Psoas muscle (tissue), 8 donors: ENCODE measurements around the gene C1GALT1C1L. TPM values are rescaled to one million over a fixed set of nuclear protein-coding genes. Genes with fewer than 3 reads are reported as not detected.
"Not testable (repeated sequence)": the region's sequence is repeated elsewhere in the genome, so short reads cannot be mapped to it uniquely, and the experiment has no call there.

Experiments
- ATAC-seq, 4 donors: fragments of 200-7000 bp; cut with Tn5 transposase; one replicate each; pipeline ENCODE4 v1.9.1; 2020; ENCODE audit warnings: moderate library complexity in 3 of 4, mild to moderate bottlenecking in 2 of 4
- DNase-seq, 2 donors: peaks; one replicate each; pipeline ENCODE4 v3.0.0-alpha.2; 2020
- H3K27ac ChIP-seq: fragments of 200-600 bp; one replicate; pipeline ENCODE4 v1.8.0; 2022
- H3K27me3 ChIP-seq, 3 donors: fragments of 200-600 bp in 1 of 3; one replicate each; pipeline versions ENCODE4 v1.6.1 to v1.8.0; 2013 to 2022; ENCODE audit warnings: low read length in 2 of 3, mild to moderate bottlenecking in 2 of 3, moderate library complexity in 1 of 3; ENCODE audit not compliant: insufficient read depth in 3 of 3
- H3K36me3 ChIP-seq, 2 donors: fragments of 200-600 bp in 1 of 2; one replicate each; pipeline versions ENCODE4 v1.6.1 to v1.8.0; 2013 to 2022; ENCODE audit warnings: low read depth in 1 of 2, mild to moderate bottlenecking in 1 of 2, moderate library complexity in 1 of 2; ENCODE audit not compliant: insufficient read depth in 1 of 2
- H3K4me1 ChIP-seq: fragments of 200-600 bp; one replicate; pipeline ENCODE4 v1.8.0; 2022
- H3K4me3 ChIP-seq: fragments of 200-600 bp; one replicate; pipeline ENCODE4 v1.8.0; 2022; ENCODE audit warnings: mild to moderate bottlenecking
- H3K9me3 ChIP-seq: fragments of 200-600 bp; one replicate; pipeline ENCODE4 v1.8.0; 2022
- CTCF ChIP-seq: fragments of 200-600 bp; IDR thresholded peaks from one replicate; pipeline ENCODE4 v1.8.0; 2022; ENCODE audit warnings: antibody characterized with exemption
- WGBS, 3 donors: extraction: QIAGEN DNeasy Blood & Tissue Kit; methylation state at CpG; one replicate each; pipeline versions ENCODE4 v1.1.6 to v1.1.7; 2013; 5-methylcytosine and 5-hydroxymethylcytosine counted together
- intact Hi-C, 2 donors: fragments of 100-400 bp; cut with DNase I; formaldehyde crosslinking; loops; one replicate each; pipeline versions ENCODE4 v1.11.0 to v1.14.2; 2022
- polyA plus RNA-seq, 3 donors: library from polyadenylated mRNA; stranded (reverse); fragments of 200-250 nt; gene quantifications; one replicate each; pipeline ENCODE4 v1.2.3, GENCODE V29; 2013
- total RNA-seq, 4 donors: library from RNA; stranded (reverse); fragmentation: NEBNext Ultra II Directional in 2 of 4; extraction: Animal tissue kit (Norgen Biotek cat#: 25700) in 2 of 4; gene quantifications; one replicate each; pipeline versions ENCODE4 v1.2.1 to v1.2.4, GENCODE V29; 2021 to 2023
- donor health status: healthy with polysubstance abuse.
- donor health status: DM: no; HTN: no; CAD: no; lungs with moderate emphysema.
- donor health status: Bipolar disorder and iron deficiency.
- donor health status: healthy.
- donor health status: DM: yes; HTN: yes; CAD: no.
- donor health status: DM: no; HTN: no; CAD: no.
- donor health status: DM: no; HTN: no; CAD: no.
- donor health status: DM: yes; HTN: yes; CAD: no.

The C1GALT1C1L gene
- total and polyA plus RNA-seq, 7 donors = 0.16 to 0.56 (median 0.33) TPM; not detected in 1

GRCh38 chr2:43708178-43708577 is 31.9 kb upstream of the C1GALT1C1L start:
- Histone ChIP-seq H3K36me3 (no peaks in the 10 kb centered on the region), H3K4me3 (no peak overlapping the region), H3K27ac (no peak overlapping the region), H3K9me3 (no peaks in the 10 kb centered on the region), H3K4me1 (no peaks in the 10 kb centered on the region), H3K27me3 (no peaks in the 10 kb centered on the region)
- TF ChIP-seq CTCF = no peak
- whole genome bisulfite sequencing, 3 donors = 67 to 80% (median 68%) methylated on average over 6 of the region's 6 CpGs
- ATAC-seq (no peak), DNase-seq (no peak)
- intact Hi-C loops = no loop called here

GRCh38 chr2:43707255-43708015 is 31.2 kb upstream of the C1GALT1C1L start:
- Histone ChIP-seq H3K4me1 (no peaks in the 10 kb centered on the region), H3K36me3 (no peaks in the 10 kb centered on the region), H3K27me3 (no peaks in the 10 kb centered on the region), H3K9me3 (no peaks in the 10 kb centered on the region), H3K4me3 (no peak overlapping the region), H3K27ac (no peak overlapping the region)
- intact Hi-C loops = no loop called here
- 52 to 60% (median 54%) methylated on average over 7 of the region's 7 CpGs for WGBS, 3 donors
- DNase-seq (peak; percentile 57 to 66), ATAC-seq (peak in 3 of 4 donors; percentile 47 to 61 (median 58))
- no peak for TF ChIP-seq CTCF

GRCh38 chr2:43701111-43701510 is 24.9 kb upstream of the C1GALT1C1L start:
- intact Hi-C loops = no loop called here
- ATAC-seq = no peak
- no peaks in the 10 kb centered on the region for H3K4me1 ChIP-seq
- no peaks in the 10 kb centered on the region for H3K27me3 ChIP-seq
- no peaks in the 10 kb centered on the region for H3K9me3 ChIP-seq
- no peaks in the 10 kb centered on the region for H3K36me3 ChIP-seq
- H3K27ac ChIP-seq = no peak overlapping the region
- no peak for DNase-seq
- TF ChIP-seq CTCF = no peak
- H3K4me3 ChIP-seq = no peak overlapping the region

DNA sequence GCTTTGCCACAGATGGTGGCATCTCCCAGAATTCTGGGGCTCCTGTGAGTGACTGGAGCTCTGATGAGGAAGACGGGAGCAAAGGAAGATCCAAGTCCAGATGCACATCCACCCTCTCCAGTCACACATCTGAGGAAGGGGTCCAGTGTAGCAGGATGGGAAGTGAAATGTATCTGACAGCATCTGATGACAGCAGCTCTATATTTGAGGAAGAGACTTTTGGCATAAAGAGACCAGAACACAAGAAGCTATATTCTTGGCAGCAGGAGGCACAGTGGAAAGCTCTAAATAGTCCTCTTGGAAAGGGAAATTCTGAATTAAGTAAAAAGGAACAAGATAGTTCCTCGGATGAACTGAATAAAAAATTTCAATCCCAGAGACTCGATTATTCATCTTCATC is 23.5 kb upstream of the C1GALT1C1L start:
- intact Hi-C loops = no loop called here
- no peak for TF ChIP-seq CTCF
- DNase-seq = no peak
- Histone ChIP-seq H3K27me3 (no peaks in the 10 kb centered on the region), H3K4me3 (no peak overlapping the region), H3K9me3 (no peaks in the 10 kb centered on the region), H3K4me1 (no peaks in the 10 kb centered on the region), H3K27ac (no peak overlapping the region), H3K36me3 (no peaks in the 10 kb centered on the region)
- 67 to 75% (median 68%) methylated on average over 3 of the region's 3 CpGs for WGBS, 3 donors
- ATAC-seq = no peak

DNA sequence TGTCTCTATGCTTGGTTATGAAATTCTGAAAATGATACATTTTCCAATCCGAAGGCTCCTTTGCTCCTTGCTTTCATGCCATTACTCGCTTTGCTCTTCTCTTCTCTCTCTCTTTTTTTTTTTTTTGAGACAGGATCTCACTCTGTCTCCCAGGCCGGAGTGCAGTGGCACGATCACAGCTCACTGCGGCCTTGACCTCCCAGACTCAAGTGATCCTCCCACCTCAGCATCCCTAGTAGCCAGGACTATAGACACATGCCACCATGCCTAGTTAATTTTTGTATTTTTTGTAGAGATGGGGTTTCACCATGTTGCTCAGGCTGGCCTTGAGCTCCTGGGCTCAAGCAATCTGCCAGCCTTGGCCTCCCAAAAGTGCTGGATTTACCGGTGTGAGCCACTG is 21.9 kb upstream of the C1GALT1C1L start:
- H3K27me3 ChIP-seq, H3K4me3 ChIP-seq, ATAC-seq, DNase-seq, H3K4me1 ChIP-seq, H3K36me3 ChIP-seq, H3K27ac ChIP-seq, intact Hi-C loops, H3K9me3 ChIP-seq: not testable (repeated sequence)
- WGBS, 3 donors = 83 to 94% (median 90%) methylated on average over 6 of the region's 6 CpGs
